ENCODE measurements around the gene RFT1. TPM values are rescaled to one million over a fixed set of nuclear protein-coding genes. Genes with fewer than 3 reads are reported as not detected.

RFT1 gene
- polyA plus RNA-seq, 1 donor (not counting 4 experiments of a cell fraction or from before 2014, with no cell fraction given) = 34.4 TPM

DNA sequence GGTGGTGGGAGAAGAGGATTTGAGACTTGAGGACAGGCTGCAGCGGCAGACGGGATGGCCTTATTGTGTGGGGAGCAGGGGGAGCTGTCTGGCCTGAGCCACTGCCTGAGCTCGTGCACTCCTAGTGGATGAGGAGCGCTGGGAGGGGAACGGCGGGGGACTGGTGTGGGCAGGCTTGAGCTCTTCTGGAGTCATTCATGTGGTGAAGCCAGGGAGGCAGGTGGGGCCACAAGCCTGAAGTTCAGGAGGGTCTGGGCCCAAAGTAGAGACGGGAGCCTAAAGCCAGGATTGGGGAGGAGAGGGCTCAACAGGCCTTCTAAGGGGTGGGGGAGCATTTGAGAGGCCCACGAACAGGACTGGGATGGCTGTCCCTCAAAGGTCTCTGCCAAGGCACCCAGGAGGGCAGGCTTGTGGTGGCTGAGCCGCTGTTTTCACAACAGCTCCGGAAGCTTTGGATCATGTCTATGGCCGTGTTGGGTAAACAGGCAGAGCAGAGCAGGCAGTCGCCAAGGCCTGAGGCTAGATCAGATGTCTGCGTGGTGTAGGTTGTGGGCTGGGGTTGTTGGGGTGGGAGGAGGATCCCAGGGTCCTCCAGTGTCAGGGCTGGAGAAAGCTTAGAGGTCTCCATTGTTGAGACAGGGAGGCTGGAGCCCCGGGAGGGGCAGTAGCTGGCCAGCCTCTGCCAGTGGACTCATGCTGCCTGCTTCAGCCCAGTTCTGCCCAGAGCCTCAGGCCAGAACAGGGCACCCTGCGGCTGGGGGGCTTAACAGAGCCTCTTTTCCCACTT is 39.0 kb upstream of the RFT1 start:
- peaks cover 19% of the 10 kb centered on the region for H3K79me2 ChIP-seq (ENCODE audit: control insufficient read depth, insufficient read depth, low read length)
- H2AFZ ChIP-seq (ENCODE audit: control insufficient read depth, low read length) = no peak overlapping the region
- FAIRE-seq = no peak
- H3K9ac ChIP-seq (ENCODE audit: control insufficient read depth, extremely low read depth, insufficient read depth, low read length) = no peak overlapping the region
- H4K20me1 ChIP-seq (ENCODE audit: control insufficient read depth, extremely low read depth, insufficient read depth, low read length) = peaks cover 6% of the 10 kb centered on the region
- TF ChIP-seq, protein P1, sequence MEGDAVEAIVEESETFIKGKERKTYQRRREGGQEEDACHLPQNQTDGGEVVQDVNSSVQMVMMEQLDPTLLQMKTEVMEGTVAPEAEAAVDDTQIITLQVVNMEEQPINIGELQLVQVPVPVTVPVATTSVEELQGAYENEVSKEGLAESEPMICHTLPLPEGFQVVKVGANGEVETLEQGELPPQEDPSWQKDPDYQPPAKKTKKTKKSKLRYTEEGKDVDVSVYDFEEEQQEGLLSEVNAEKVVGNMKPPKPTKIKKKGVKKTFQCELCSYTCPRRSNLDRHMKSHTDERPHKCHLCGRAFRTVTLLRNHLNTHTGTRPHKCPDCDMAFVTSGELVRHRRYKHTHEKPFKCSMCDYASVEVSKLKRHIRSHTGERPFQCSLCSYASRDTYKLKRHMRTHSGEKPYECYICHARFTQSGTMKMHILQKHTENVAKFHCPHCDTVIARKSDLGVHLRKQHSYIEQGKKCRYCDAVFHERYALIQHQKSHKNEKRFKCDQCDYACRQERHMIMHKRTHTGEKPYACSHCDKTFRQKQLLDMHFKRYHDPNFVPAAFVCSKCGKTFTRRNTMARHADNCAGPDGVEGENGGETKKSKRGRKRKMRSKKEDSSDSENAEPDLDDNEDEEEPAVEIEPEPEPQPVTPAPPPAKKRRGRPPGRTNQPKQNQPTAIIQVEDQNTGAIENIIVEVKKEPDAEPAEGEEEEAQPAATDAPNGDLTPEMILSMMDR (optimal IDR thresholded peaks at IDR 0.05 in 1 of 3, IDR thresholded peaks at IDR 0.05 in 1 of 3, conservative IDR thresholded peaks at IDR 0.05 in 1 of 3; ENCODE audit: extremely low read depth in 1 of 3, insufficient read depth in 2 of 3, low read length in 3 of 3) = no peak
- TF ChIP-seq EZH2 (IDR thresholded peaks at IDR 0.05; ENCODE audit: low read length) = no peak
- H3K4me3 ChIP-seq (ENCODE audit: control insufficient read depth in 2 of 3, extremely low read depth in 1 of 3, insufficient read depth in 2 of 3, low read depth in 1 of 3, low read length in 3 of 3) = no peak overlapping the region
- no peaks in the 10 kb centered on the region for H3K9me1 ChIP-seq (ENCODE audit: control insufficient read depth, extremely low read depth, insufficient read depth, low read length)
- peaks cover 1 to 3% of the 10 kb centered on the region in 2 experiments for H3K36me3 ChIP-seq (ENCODE audit: control insufficient read depth in 2 of 2, extremely low read depth in 1 of 2, insufficient read depth in 2 of 2, low read length in 2 of 2)
- DNase-seq (ENCODE audit: low read depth, low spot score) = no peak
- dilution Hi-C loops (cut with MboI; ENCODE audit: extremely low pct_ligation_motif_present, low sequenced_read_pairs) = no loop called here
- no peaks in the 10 kb centered on the region for H3K9me3 ChIP-seq (ENCODE audit: control insufficient read depth, low read depth, low read length)
- peaks cover 7% of the 10 kb centered on the region for H3K4me1 ChIP-seq (ENCODE audit: control insufficient read depth, extremely low read depth, insufficient read depth, low read length)
- no peak overlapping the region for H3K27ac ChIP-seq (ENCODE audit: control insufficient read depth, insufficient read depth, low read length)
- H3K4me2 ChIP-seq (ENCODE audit: control insufficient read depth, extremely low read depth, insufficient read depth, low read depth, low read length) = no peak overlapping the region
- no peaks in the 10 kb centered on the region for H3K27me3 ChIP-seq (ENCODE audit: control insufficient read depth, extremely low read depth, insufficient read depth, low read length)

DNA sequence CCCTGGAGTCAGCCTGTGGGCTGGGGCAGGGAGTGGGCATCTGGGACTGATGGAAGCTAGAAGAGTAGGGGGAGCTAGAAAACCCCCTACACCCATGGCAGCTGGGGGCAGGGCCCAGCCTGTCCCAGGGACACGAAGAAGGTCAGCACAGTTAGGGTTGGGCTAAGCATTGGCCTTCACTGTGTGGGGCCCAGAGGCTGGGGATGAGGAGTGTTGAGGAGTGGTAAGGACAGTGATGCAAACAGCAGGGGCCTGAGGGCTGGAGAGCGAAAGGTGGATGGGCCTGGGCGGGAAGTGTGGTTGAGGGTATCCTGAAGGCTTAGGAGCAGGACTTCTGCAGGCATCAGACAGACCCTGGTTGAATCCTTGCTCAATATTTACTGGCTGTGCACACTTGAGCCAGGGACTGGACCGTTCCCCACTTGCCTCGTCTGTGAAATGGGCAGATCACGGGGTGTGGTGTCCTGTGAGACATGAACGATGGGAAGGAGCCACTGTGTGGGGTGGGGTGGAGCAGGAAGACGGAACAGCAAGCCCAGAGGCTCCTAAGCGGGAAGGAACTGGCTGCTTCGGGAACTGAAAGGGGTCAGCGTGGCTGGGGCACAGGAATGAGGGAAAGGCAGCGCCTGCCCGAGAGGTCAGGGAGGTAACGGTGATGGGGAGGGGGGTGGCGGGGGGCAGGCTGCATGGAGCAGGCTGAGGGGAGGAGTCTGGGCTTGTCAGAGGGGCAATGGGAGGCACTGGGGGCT is 38.1 kb upstream of the RFT1 start:
- no peak for FAIRE-seq
- no peaks in the 10 kb centered on the region for H3K27me3 ChIP-seq (ENCODE audit: control insufficient read depth, extremely low read depth, insufficient read depth, low read length)
- H4K20me1 ChIP-seq (ENCODE audit: control insufficient read depth, extremely low read depth, insufficient read depth, low read length) = peaks cover 6% of the 10 kb centered on the region
- no peaks in the 10 kb centered on the region for H3K9me3 ChIP-seq (ENCODE audit: control insufficient read depth, low read depth, low read length)
- H3K79me2 ChIP-seq (ENCODE audit: control insufficient read depth, insufficient read depth, low read length) = peaks cover 20% of the 10 kb centered on the region
- no peak overlapping the region for H3K4me3 ChIP-seq (ENCODE audit: control insufficient read depth in 2 of 3, extremely low read depth in 1 of 3, insufficient read depth in 2 of 3, low read depth in 1 of 3, low read length in 3 of 3)
- H3K4me2 ChIP-seq (ENCODE audit: control insufficient read depth, extremely low read depth, insufficient read depth, low read depth, low read length) = no peak overlapping the region
- H3K9ac ChIP-seq (ENCODE audit: control insufficient read depth, extremely low read depth, insufficient read depth, low read length) = no peak overlapping the region
- no peak overlapping the region for H2AFZ ChIP-seq (ENCODE audit: control insufficient read depth, low read length)
- no peak overlapping the region for H3K27ac ChIP-seq (ENCODE audit: control insufficient read depth, insufficient read depth, low read length)
- dilution Hi-C loops (cut with MboI; ENCODE audit: extremely low pct_ligation_motif_present, low sequenced_read_pairs) = no loop called here
- DNase-seq (ENCODE audit: low read depth, low spot score) = no peak
- H3K9me1 ChIP-seq (ENCODE audit: control insufficient read depth, extremely low read depth, insufficient read depth, low read length) = no peaks in the 10 kb centered on the region
- H3K4me1 ChIP-seq (ENCODE audit: control insufficient read depth, extremely low read depth, insufficient read depth, low read length) = peaks cover 8% of the 10 kb centered on the region
- TF ChIP-seq, protein P1 (optimal IDR thresholded peaks at IDR 0.05 in 1 of 3, IDR thresholded peaks at IDR 0.05 in 1 of 3, conservative IDR thresholded peaks at IDR 0.05 in 1 of 3; ENCODE audit: extremely low read depth in 1 of 3, insufficient read depth in 2 of 3, low read length in 3 of 3) = no peak
- TF ChIP-seq EZH2 (IDR thresholded peaks at IDR 0.05; ENCODE audit: low read length) = no peak
- H3K36me3 ChIP-seq (ENCODE audit: control insufficient read depth in 2 of 2, extremely low read depth in 1 of 2, insufficient read depth in 2 of 2, low read length in 2 of 2) = no peaks in the 10 kb centered on the region

Measured in keratinocyte (primary cell).